H7 (cell line): ENCODE measurements around the gene KRT74. TPM values are rescaled to one million over a fixed set of nuclear protein-coding genes. Genes with fewer than 3 reads are reported as not detected.

ENCODE experiments used
- DNase-seq: peaks from one replicate; pipeline ENCODE4 v3.0.0; 2012
- H3K27me3 ChIP-seq: 2 replicates; pipeline ENCODE4 v1.6.0; 2011; ENCODE audit warnings: mild to moderate bottlenecking, low read length; ENCODE audit not compliant: control insufficient read depth, insufficient read depth
- H3K36me3 ChIP-seq: replicated peaks from 2 replicates; pipeline ENCODE4 v1.5.1; 2011; ENCODE audit warnings: low read length; ENCODE audit not compliant: control insufficient read depth, insufficient read depth
- H3K4me3 ChIP-seq: 2 replicates; pipeline ENCODE4 v1.5.1; 2011; ENCODE audit warnings: low read depth, mild to moderate bottlenecking, control low read depth, low read length, moderate library complexity; ENCODE audit not compliant: insufficient read depth
- total RNA-seq: library from RNA; depleted of rRNA; stranded (reverse); fragments of >200 nt; shearing (Covaris generic); gene quantifications from 2 replicates; pipeline ENCODE4 v1.2.3, GENCODE V29; 2014

The KRT74 gene
- total RNA-seq, 1 experiment from 2014 or later = not detected

- DNase-seq = no peak
- Histone ChIP-seq H3K36me3 (no peaks in the 10 kb centered on the region), H3K4me3 (no peak overlapping the region), H3K27me3 (no peaks in the 10 kb centered on the region)
Measured at GRCh38 chr12:52575256-52575655, 1.6 kb upstream of the KRT74 start.

- no peak overlapping the region for H3K4me3 ChIP-seq
- no peaks in the 10 kb centered on the region for H3K27me3 ChIP-seq
- H3K36me3 ChIP-seq = no peaks in the 10 kb centered on the region
- DNase-seq = no peak
Measured at GRCh38 chr12:52573306-52573705, 337 bp downstream of the KRT74 start.

- H3K36me3 ChIP-seq = no peaks in the 10 kb centered on the region
- no peak overlapping the region for H3K4me3 ChIP-seq
- no peaks in the 10 kb centered on the region for H3K27me3 ChIP-seq
- DNase-seq = no peak
Measured at GRCh38 chr12:52570511-52570910, 3.1 kb downstream of the KRT74 start.

- no peak for DNase-seq
- Histone ChIP-seq H3K36me3 (no peaks in the 10 kb centered on the region), H3K27me3 (no peaks in the 10 kb centered on the region)
Measured at GRCh38 chr12:52568111-52568510, 5.5 kb downstream of the KRT74 start.

GRCh38 chr12:52566847-52567291 is 6.8 kb downstream of the KRT74 start:
- H3K27me3 ChIP-seq = no peaks in the 10 kb centered on the region
- no peak overlapping the region for H3K4me3 ChIP-seq
- DNase-seq = no peak
- no peaks in the 10 kb centered on the region for H3K36me3 ChIP-seq

More at GRCh38 chr12:52568111-52568510, 5.5 kb downstream of the KRT74 start:
- no peak overlapping the region for H3K4me3 ChIP-seq

GRCh38 chr12:52564582-52564981 is 9.1 kb downstream of the KRT74 start:
- Histone ChIP-seq H3K36me3 (no peaks in the 10 kb centered on the region), H3K4me3 (no peak overlapping the region), H3K27me3 (no peaks in the 10 kb centered on the region)
- DNase-seq = no peak

- Histone ChIP-seq H3K4me3 (no peak overlapping the region), H3K27me3 (no peaks in the 10 kb centered on the region), H3K36me3 (no peaks in the 10 kb centered on the region)
- peak; percentile 69 for DNase-seq
Measured at GRCh38 chr12:52561880-52562449, 11.7 kb downstream of the KRT74 start.

- no peak overlapping the region for H3K4me3 ChIP-seq
- DNase-seq = no peak
- no peaks in the 10 kb centered on the region for H3K36me3 ChIP-seq
- H3K27me3 ChIP-seq = no peaks in the 10 kb centered on the region
Measured at GRCh38 chr12:52559979-52560378, 13.7 kb downstream of the KRT74 start.

GRCh38 chr12:52558781-52559445 is 14.7 kb downstream of the KRT74 start:
- Histone ChIP-seq H3K27me3 (no peaks in the 10 kb centered on the region), H3K36me3 (no peaks in the 10 kb centered on the region), H3K4me3 (no peak overlapping the region)
- DNase-seq = no peak

GRCh38 chr12:52557476-52557875 is 16.2 kb downstream of the KRT74 start:
- Histone ChIP-seq H3K36me3 (no peaks in the 10 kb centered on the region), H3K4me3 (no peak overlapping the region), H3K27me3 (no peaks in the 10 kb centered on the region)
- no peak for DNase-seq

- no peak for DNase-seq
- no peak overlapping the region for H3K4me3 ChIP-seq
- no peaks in the 10 kb centered on the region for H3K27me3 ChIP-seq
- H3K36me3 ChIP-seq = no peaks in the 10 kb centered on the region
Measured at GRCh38 chr12:52555577-52555976, 18.1 kb downstream of the KRT74 start.

GRCh38 chr12:52552681-52553195 is 20.9 kb downstream of the KRT74 start, which contains the start of gene KRT71:
Gene KRT71, minus strand, starts transcription at chr12:52553145. Its CDS starts 68 bp downstream, at chr12:52553077.
- Histone ChIP-seq H3K4me3 (no peak within 1 kb of the TSS), H3K27me3 (no peaks in the 10 kb centered on the region), H3K36me3 (no peaks in the 10 kb centered on the region)
- DNase-seq = no peak

GRCh38 chr12:52552055-52552454 is 21.6 kb downstream of the KRT74 start:
- no peak overlapping the region for H3K4me3 ChIP-seq
- H3K27me3 ChIP-seq = no peaks in the 10 kb centered on the region
- no peaks in the 10 kb centered on the region for H3K36me3 ChIP-seq
- no peak for DNase-seq

- no peak for DNase-seq
- Histone ChIP-seq H3K36me3 (no peaks in the 10 kb centered on the region), H3K4me3 (no peak overlapping the region), H3K27me3 (no peaks in the 10 kb centered on the region)
Measured at GRCh38 chr12:52551216-52551865, 22.3 kb downstream of the KRT74 start.

- H3K4me3 ChIP-seq = no peak overlapping the region
- no peaks in the 10 kb centered on the region for H3K27me3 ChIP-seq
- DNase-seq = peak; percentile 78
- H3K36me3 ChIP-seq = no peaks in the 10 kb centered on the region
Measured at GRCh38 chr12:52546126-52546525, 27.5 kb downstream of the KRT74 start.
